ENCODE measurements around the gene INPP5A.

GRCh38 chr10:132674311-132674710 lies 136.7 kb downstream of the INPP5A start:
- TF ChIP-seq EZH2 (IDR thresholded peaks at IDR 0.05; ENCODE audit: borderline replicate concordance): no peak
- no peak for TF ChIP-seq CTCF (IDR thresholded peaks at IDR 0.05; ENCODE audit: poor library complexity)
- no peak for TF ChIP-seq EZH2phosphoT487 (IDR thresholded peaks at IDR 0.05; ENCODE audit: low read depth, severe bottlenecking, unreplicated experiment)
